Loucy (cell line): ENCODE data around the gene MBNL1.

ENCODE experiments used
- H2AFZ ChIP-seq: fragments of 200-600 bp; sonication (generic); 2 replicates; pipeline ENCODE4 v1.6.0; 2016; ENCODE audit warnings: antibody characterized with exemption, mild to moderate bottlenecking, low read length, moderate library complexity
- H3F3A ChIP-seq: fragments of 200-600 bp; 2 replicates; pipeline ENCODE4 v1.6.0; 2016; ENCODE audit warnings: antibody characterized with exemption, low read depth, mild to moderate bottlenecking
- H3K27me3 ChIP-seq: fragments of 200-600 bp; sonication (generic); 2 replicates; pipeline ENCODE4 v1.6.1; 2014; ENCODE audit warnings: low read length, mild to moderate bottlenecking; ENCODE audit not compliant: insufficient read depth, poor library complexity, severe bottlenecking
- H3K36me3 ChIP-seq: fragments of 200-600 bp; sonication (generic); 2 replicates; pipeline ENCODE4 v1.6.1; 2016; ENCODE audit warnings: low read length; ENCODE audit not compliant: insufficient read depth
- H3K4me1 ChIP-seq: fragments of 200-600 bp; sonication (generic); 2 replicates; pipeline ENCODE4 v1.5.1; 2014; ENCODE audit warnings: low read length, mild to moderate bottlenecking; ENCODE audit not compliant: insufficient read depth, poor library complexity, severe bottlenecking
- H3K4me2 ChIP-seq: fragments of 200-600 bp; sonication (generic); 2 replicates; pipeline ENCODE4 v1.6.0; 2014; ENCODE audit warnings: antibody characterized with exemption, low read length, low read depth, mild to moderate bottlenecking; ENCODE audit not compliant: poor library complexity, severe bottlenecking
- H3K4me3 ChIP-seq: fragments of 200-600 bp; sonication (generic); 2 replicates; pipeline ENCODE4 v1.5.1; 2014; ENCODE audit warnings: low read length, mild to moderate bottlenecking, mixed read lengths; ENCODE audit not compliant: poor library complexity, severe bottlenecking
- H3K79me2 ChIP-seq: fragments of 200-600 bp; sonication (generic); 2 replicates; pipeline ENCODE4 v1.6.1; 2014; ENCODE audit warnings: low read length; ENCODE audit not compliant: insufficient read depth
- H3K9ac ChIP-seq: fragments of 200-600 bp; sonication (generic); 2 replicates; pipeline ENCODE4 v1.6.0; 2014; ENCODE audit warnings: mild to moderate bottlenecking, low read depth, low read length, moderate library complexity; ENCODE audit not compliant: poor library complexity, severe bottlenecking
- H3K9me2 ChIP-seq: fragments of 200-600 bp; sonication (generic); replicated peaks from 2 replicates; pipeline ENCODE4 v1.6.1; 2016; ENCODE audit warnings: low read depth, low read length, mixed read lengths
- H3K9me3 ChIP-seq: fragments of 200-600 bp; sonication (generic); 2 replicates; pipeline ENCODE4 v1.6.1; 2014; ENCODE audit warnings: mild to moderate bottlenecking, antibody characterized with exemption, low read length, low read depth; ENCODE audit not compliant: insufficient read depth
- H4K20me1 ChIP-seq: fragments of 200-600 bp; sonication (generic); 2 replicates; pipeline ENCODE4 v1.6.0; 2014; ENCODE audit warnings: antibody characterized with exemption, low read length, mild to moderate bottlenecking; ENCODE audit not compliant: insufficient read depth, poor library complexity, severe bottlenecking
- EZH2phosphoT487 ChIP-seq: fragments of 200-600 bp; IDR thresholded peaks from 2 replicates; pipeline ENCODE4 v1.6.1; 2018; ENCODE audit warnings: antibody characterized with exemption, mild to moderate bottlenecking, moderate library complexity, borderline replicate concordance
- TF ChIP-seq, protein P1 (sequence below): fragments of 200-600 bp; sonication (generic); conservative IDR thresholded peaks from 2 replicates; pipeline ENCODE4 v1.5.1; 2014; ENCODE audit warnings: mild to moderate bottlenecking, antibody characterized with exemption, low read length

The MBNL1 gene

DNA sequence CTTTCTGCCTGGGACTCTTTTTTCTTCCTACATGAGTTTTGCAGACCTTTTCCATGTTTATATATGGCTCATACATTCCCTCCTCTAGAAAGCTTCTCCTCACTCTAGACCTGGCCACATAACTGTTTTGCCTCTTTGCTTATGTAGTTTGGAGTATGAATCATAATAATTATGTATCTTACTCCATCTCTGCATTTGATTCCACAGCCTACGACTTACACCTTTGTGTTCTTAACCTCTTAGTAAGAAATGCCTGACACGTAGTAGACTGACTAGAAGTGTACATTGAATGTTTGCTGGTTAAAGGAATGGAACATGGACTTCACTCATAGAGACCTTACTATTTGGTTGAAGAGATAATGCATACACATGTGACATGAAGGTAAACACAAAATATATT is 56.4 kb downstream of the MBNL1 start:
- H3K4me1 ChIP-seq: peaks cover 20% of the 10 kb centered on the region
- TF ChIP-seq EZH2phosphoT487: no peak
- TF ChIP-seq, protein P1, sequence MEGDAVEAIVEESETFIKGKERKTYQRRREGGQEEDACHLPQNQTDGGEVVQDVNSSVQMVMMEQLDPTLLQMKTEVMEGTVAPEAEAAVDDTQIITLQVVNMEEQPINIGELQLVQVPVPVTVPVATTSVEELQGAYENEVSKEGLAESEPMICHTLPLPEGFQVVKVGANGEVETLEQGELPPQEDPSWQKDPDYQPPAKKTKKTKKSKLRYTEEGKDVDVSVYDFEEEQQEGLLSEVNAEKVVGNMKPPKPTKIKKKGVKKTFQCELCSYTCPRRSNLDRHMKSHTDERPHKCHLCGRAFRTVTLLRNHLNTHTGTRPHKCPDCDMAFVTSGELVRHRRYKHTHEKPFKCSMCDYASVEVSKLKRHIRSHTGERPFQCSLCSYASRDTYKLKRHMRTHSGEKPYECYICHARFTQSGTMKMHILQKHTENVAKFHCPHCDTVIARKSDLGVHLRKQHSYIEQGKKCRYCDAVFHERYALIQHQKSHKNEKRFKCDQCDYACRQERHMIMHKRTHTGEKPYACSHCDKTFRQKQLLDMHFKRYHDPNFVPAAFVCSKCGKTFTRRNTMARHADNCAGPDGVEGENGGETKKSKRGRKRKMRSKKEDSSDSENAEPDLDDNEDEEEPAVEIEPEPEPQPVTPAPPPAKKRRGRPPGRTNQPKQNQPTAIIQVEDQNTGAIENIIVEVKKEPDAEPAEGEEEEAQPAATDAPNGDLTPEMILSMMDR: no peak
- H3K9me2 ChIP-seq: no peaks in the 10 kb centered on the region
- peaks cover 96% of the 10 kb centered on the region for H3K79me2 ChIP-seq
- H2AFZ ChIP-seq: no peak overlapping the region
- no peaks in the 10 kb centered on the region for H3K27me3 ChIP-seq
- H3K9ac ChIP-seq: no peak overlapping the region
- H3K4me3 ChIP-seq: no peak overlapping the region
- no peak overlapping the region for H3K4me2 ChIP-seq
- no peaks in the 10 kb centered on the region for H3F3A ChIP-seq
- H3K36me3 ChIP-seq: peaks cover 22% of the 10 kb centered on the region; the same call in 1 of the 2 replicates
- peaks cover 4% of the 10 kb centered on the region; the same call in 1 of the 2 replicates for H3K9me3 ChIP-seq
- peaks cover 84% of the 10 kb centered on the region for H4K20me1 ChIP-seq

DNA sequence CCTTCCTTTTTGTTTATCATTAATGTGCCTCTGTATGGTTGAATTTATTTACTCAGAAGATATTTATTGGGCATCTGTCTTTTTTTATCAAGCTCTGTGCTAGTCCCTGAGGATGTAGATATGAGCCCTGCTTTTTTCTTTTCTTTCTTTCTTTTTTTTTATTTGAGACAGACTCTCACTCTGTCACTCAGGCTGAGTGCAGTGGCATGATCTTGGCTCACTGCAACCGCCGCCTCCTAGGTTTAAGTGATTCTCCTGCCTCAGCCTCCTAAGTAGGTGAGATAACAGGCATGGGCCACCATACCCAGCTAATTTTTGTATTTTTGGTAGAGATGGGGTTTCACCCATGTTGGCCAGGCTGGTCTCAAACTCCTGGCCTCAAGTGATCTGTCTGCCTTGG is 58.5 kb downstream of the MBNL1 start:
- Histone ChIP-seq H3K9me3 (peaks cover 4% of the 10 kb centered on the region; the same call in 1 of the 2 replicates), H3K36me3 (peaks cover 30% of the 10 kb centered on the region; the same call in 1 of the 2 replicates), H2AFZ (no peak overlapping the region), H3K79me2 (peaks cover 96% of the 10 kb centered on the region), H3F3A (no peaks in the 10 kb centered on the region), H3K27me3 (no peaks in the 10 kb centered on the region), H3K4me2 (no peak overlapping the region), H3K4me1 (peaks cover 29% of the 10 kb centered on the region), H3K4me3 (no peak overlapping the region), H3K9me2 (no peaks in the 10 kb centered on the region), H3K9ac (no peak overlapping the region), H4K20me1 (peaks cover 85% of the 10 kb centered on the region)
- TF ChIP-seq, protein P1: no peak
- TF ChIP-seq EZH2phosphoT487: no peak

DNA sequence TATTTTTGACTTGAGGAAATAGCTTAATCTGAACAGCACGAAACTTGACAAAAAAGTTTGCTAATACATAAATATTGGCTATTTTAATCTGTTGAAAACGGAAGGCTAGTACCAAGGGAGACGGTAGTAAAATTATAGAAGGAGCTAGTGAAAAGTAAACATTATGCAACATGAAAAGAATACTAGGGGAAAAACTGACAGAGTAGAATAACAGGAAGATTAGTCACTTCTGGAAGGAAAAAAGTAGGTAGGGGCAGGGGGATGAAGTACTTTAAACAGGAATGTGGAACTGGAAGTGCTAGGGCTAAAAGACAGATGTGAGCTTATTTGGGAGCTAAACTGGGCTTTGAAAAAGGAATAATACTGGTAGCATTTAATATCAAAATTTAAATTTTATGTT is 60.1 kb downstream of the MBNL1 start:
- H3K9me3 ChIP-seq: peaks cover 4% of the 10 kb centered on the region; the same call in 1 of the 2 replicates
- H3F3A ChIP-seq: no peaks in the 10 kb centered on the region; the same call in 1 of the 2 replicates
- H3K36me3 ChIP-seq: peaks cover 30% of the 10 kb centered on the region; the same call in 1 of the 2 replicates
- H3K27me3 ChIP-seq: no peaks in the 10 kb centered on the region
- no peaks in the 10 kb centered on the region for H3K9me2 ChIP-seq
- H3K4me1 ChIP-seq: peaks cover 23% of the 10 kb centered on the region
- no peak overlapping the region for H2AFZ ChIP-seq
- no peak overlapping the region for H3K4me3 ChIP-seq
- H3K9ac ChIP-seq: no peak overlapping the region
- peaks cover 97% of the 10 kb centered on the region for H3K79me2 ChIP-seq
- H4K20me1 ChIP-seq: peaks cover 86% of the 10 kb centered on the region
- TF ChIP-seq EZH2phosphoT487: no peak
- TF ChIP-seq, protein P1: no peak
- no peak overlapping the region for H3K4me2 ChIP-seq
